ENCODE measurements around the gene EPB41L4A. TPM values are rescaled to one million over a fixed set of nuclear protein-coding genes. Genes with fewer than 3 reads are reported as not detected.
A peak's percentile ranks its signal among the peaks of the same experiment; 100 is the strongest.

EPB41L4A gene
- total and polyA plus RNA-seq, 2 donors (not counting 1 experiment from before 2014, with no cell fraction given), result 0.23 to 0.50 TPM

- Histone ChIP-seq H3K4me3 (replicated peaks in 1 of 4; ENCODE audit: control extremely low read depth in 1 of 4, insufficient read depth in 1 of 4, low read depth in 3 of 4, low read length in 4 of 4) (no peak overlapping the region), H3K79me2 (ENCODE audit: control insufficient read depth, insufficient read depth, low read length) (no peaks in the 10 kb centered on the region), H3K9ac (ENCODE audit: insufficient read depth, low read length) (no peak overlapping the region), H2AFZ (ENCODE audit: low read length) (no peak overlapping the region), H3K4me1 (ENCODE audit: control insufficient read depth, extremely low read depth, insufficient read depth, low read length) (no peaks in the 10 kb centered on the region), H3K27me3 (ENCODE audit: control insufficient read depth, insufficient read depth, low read length) (no peaks in the 10 kb centered on the region), H3K9me3 (ENCODE audit: control insufficient read depth, insufficient read depth, low read depth, low read length) (no peaks in the 10 kb centered on the region), H3K27ac (ENCODE audit: insufficient read depth, low read length) (no peak overlapping the region), H3K4me2 (ENCODE audit: extremely low read depth, insufficient read depth, low read length) (no peak overlapping the region), H4K20me1 (ENCODE audit: control insufficient read depth, extremely low read depth, insufficient read depth, low read length) (no peaks in the 10 kb centered on the region), H3K36me3 (ENCODE audit: control insufficient read depth, insufficient read depth, low read length) (no peaks in the 10 kb centered on the region)
- DNase-seq (ENCODE audit: low read depth in 2 of 2), result no peak
- no peak for TF ChIP-seq EZH2 (IDR thresholded peaks at IDR 0.05; ENCODE audit: low read length, missing control alignments)
- TF ChIP-seq CTCF (conservative IDR thresholded peaks at IDR 0.05 in 1 of 2, IDR thresholded peaks at IDR 0.05 in 1 of 2; ENCODE audit: low read depth in 1 of 2, low read length in 2 of 2), result no peak
Observed at GRCh38 chr5:112195924-112196323, 223.2 kb downstream of the EPB41L4A start.

GRCh38 chr5:112192866-112193265 is 226.2 kb downstream of the EPB41L4A start:
- H2AFZ ChIP-seq (ENCODE audit: low read length), result no peak overlapping the region
- H3K27ac ChIP-seq (ENCODE audit: insufficient read depth, low read length), result no peak overlapping the region
- TF ChIP-seq EZH2 (IDR thresholded peaks at IDR 0.05; ENCODE audit: low read length, missing control alignments) (no peak), CTCF (conservative IDR thresholded peaks at IDR 0.05 in 1 of 2, IDR thresholded peaks at IDR 0.05 in 1 of 2; ENCODE audit: low read depth in 1 of 2, low read length in 2 of 2) (no peak)
- no peak overlapping the region for H3K4me3 ChIP-seq (replicated peaks in 1 of 4; ENCODE audit: control extremely low read depth in 1 of 4, insufficient read depth in 1 of 4, low read depth in 3 of 4, low read length in 4 of 4)
- peak in 1 of 2 donors; percentile 50 for DNase-seq (ENCODE audit: low read depth in 2 of 2)
- H3K4me1 ChIP-seq (ENCODE audit: control insufficient read depth, extremely low read depth, insufficient read depth, low read length), result no peaks in the 10 kb centered on the region
- no peak overlapping the region for H3K9ac ChIP-seq (ENCODE audit: insufficient read depth, low read length)
- no peaks in the 10 kb centered on the region for H3K9me3 ChIP-seq (ENCODE audit: control insufficient read depth, insufficient read depth, low read depth, low read length)
- H3K27me3 ChIP-seq (ENCODE audit: control insufficient read depth, insufficient read depth, low read length), result no peaks in the 10 kb centered on the region
- no peaks in the 10 kb centered on the region for H4K20me1 ChIP-seq (ENCODE audit: control insufficient read depth, extremely low read depth, insufficient read depth, low read length)
- no peak overlapping the region for H3K4me2 ChIP-seq (ENCODE audit: extremely low read depth, insufficient read depth, low read length)
- H3K36me3 ChIP-seq (ENCODE audit: control insufficient read depth, insufficient read depth, low read length), result no peaks in the 10 kb centered on the region
- no peaks in the 10 kb centered on the region for H3K79me2 ChIP-seq (ENCODE audit: control insufficient read depth, insufficient read depth, low read length)

GRCh38 chr5:112192072-112192471 is 227.0 kb downstream of the EPB41L4A start:
- no peak for DNase-seq (ENCODE audit: low read depth in 2 of 2)
- no peak overlapping the region for H3K9ac ChIP-seq (ENCODE audit: insufficient read depth, low read length)
- no peak overlapping the region for H3K4me2 ChIP-seq (ENCODE audit: extremely low read depth, insufficient read depth, low read length)
- no peak overlapping the region for H3K4me3 ChIP-seq (replicated peaks in 1 of 4; ENCODE audit: control extremely low read depth in 1 of 4, insufficient read depth in 1 of 4, low read depth in 3 of 4, low read length in 4 of 4)
- H3K79me2 ChIP-seq (ENCODE audit: control insufficient read depth, insufficient read depth, low read length), result no peaks in the 10 kb centered on the region
- H3K36me3 ChIP-seq (ENCODE audit: control insufficient read depth, insufficient read depth, low read length), result no peaks in the 10 kb centered on the region
- H2AFZ ChIP-seq (ENCODE audit: low read length), result no peak overlapping the region
- H3K4me1 ChIP-seq (ENCODE audit: control insufficient read depth, extremely low read depth, insufficient read depth, low read length), result no peaks in the 10 kb centered on the region
- H3K27ac ChIP-seq (ENCODE audit: insufficient read depth, low read length), result no peak overlapping the region
- no peaks in the 10 kb centered on the region for H4K20me1 ChIP-seq (ENCODE audit: control insufficient read depth, extremely low read depth, insufficient read depth, low read length)
- no peaks in the 10 kb centered on the region for H3K27me3 ChIP-seq (ENCODE audit: control insufficient read depth, insufficient read depth, low read length)
- H3K9me3 ChIP-seq (ENCODE audit: control insufficient read depth, insufficient read depth, low read depth, low read length), result no peaks in the 10 kb centered on the region
- no peak for TF ChIP-seq CTCF (conservative IDR thresholded peaks at IDR 0.05 in 1 of 2, IDR thresholded peaks at IDR 0.05 in 1 of 2; ENCODE audit: low read depth in 1 of 2, low read length in 2 of 2)
- no peak for TF ChIP-seq EZH2 (IDR thresholded peaks at IDR 0.05; ENCODE audit: low read length, missing control alignments)

Measured in fibroblast of lung (primary cell).